Kasumi-1 (cell line): ENCODE measurements around the gene SMG9.

ENCODE experiments used
- DNase-seq, 2 experiments: peaks; one replicate each; lab custom pipeline; 2025; lab: John Stamatoyannopoulos, UW

Gene SMG9, protein sequence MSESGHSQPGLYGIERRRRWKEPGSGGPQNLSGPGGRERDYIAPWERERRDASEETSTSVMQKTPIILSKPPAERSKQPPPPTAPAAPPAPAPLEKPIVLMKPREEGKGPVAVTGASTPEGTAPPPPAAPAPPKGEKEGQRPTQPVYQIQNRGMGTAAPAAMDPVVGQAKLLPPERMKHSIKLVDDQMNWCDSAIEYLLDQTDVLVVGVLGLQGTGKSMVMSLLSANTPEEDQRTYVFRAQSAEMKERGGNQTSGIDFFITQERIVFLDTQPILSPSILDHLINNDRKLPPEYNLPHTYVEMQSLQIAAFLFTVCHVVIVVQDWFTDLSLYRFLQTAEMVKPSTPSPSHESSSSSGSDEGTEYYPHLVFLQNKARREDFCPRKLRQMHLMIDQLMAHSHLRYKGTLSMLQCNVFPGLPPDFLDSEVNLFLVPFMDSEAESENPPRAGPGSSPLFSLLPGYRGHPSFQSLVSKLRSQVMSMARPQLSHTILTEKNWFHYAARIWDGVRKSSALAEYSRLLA

DNA sequence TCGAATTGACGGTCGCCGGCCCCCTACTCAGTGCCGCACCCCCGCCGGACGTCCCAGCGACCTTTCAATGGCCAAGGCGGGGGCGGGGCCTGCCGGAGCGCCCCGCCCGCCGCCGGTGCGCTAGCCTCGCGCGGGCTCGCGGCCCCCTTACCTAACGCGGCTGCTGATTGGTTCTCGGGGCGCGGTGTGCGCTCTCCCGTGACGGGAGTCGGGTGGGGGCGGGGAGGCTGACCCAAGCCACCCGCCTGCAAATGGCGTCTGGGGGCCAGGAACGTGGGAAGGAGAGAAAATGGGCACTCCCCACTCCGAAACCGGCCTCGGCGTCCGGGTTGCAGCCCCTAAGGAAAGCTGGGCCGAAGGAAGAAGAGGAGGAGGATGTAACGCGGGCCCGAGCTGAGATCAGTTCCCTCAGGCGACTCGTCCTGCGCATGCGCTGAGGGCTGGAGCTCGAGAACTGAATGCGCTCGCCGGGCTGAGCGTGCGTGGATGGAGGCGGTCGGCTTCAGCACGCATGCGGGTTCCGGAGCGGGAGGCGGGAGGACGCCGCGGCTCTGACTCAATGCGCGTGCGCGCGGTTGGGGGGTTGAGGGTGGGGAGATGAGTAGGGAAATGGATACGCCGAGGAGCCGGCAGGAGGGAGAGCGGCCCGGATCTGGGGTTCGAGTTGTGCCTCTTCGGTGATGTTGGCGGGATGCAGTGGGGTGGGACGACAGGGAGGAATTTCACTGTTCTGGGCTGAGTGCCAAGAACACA lies at the start of gene SMG9:
TSS of gene SMG9 (minus strand) at position 460 of the 753 bp plus-strand sequence. CDS start 4,221 bp downstream, outside the sequence.
- peak; percentile 92 to 94 for DNase-seq

DNA sequence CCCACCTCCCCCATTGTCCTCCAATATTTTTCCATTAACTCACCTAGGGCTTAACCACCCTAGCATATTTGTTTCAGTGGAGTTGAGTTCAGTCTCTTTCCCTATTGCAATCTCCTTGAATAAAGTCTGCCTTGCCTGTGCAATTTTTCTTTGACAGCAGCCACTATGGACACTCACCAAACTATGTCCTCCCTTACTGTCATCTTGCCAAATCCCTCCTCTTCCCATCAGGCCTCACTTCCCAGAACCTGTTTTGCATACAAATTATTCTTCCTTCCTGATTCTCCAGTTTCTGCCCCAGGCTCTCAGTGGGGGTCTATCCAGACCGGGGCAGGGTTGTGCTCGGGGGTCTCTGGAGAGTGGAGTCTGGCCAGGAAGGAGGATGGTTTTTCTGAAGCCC lies 49.7 kb upstream of the SMG9 start:
- no peak for DNase-seq

DNA sequence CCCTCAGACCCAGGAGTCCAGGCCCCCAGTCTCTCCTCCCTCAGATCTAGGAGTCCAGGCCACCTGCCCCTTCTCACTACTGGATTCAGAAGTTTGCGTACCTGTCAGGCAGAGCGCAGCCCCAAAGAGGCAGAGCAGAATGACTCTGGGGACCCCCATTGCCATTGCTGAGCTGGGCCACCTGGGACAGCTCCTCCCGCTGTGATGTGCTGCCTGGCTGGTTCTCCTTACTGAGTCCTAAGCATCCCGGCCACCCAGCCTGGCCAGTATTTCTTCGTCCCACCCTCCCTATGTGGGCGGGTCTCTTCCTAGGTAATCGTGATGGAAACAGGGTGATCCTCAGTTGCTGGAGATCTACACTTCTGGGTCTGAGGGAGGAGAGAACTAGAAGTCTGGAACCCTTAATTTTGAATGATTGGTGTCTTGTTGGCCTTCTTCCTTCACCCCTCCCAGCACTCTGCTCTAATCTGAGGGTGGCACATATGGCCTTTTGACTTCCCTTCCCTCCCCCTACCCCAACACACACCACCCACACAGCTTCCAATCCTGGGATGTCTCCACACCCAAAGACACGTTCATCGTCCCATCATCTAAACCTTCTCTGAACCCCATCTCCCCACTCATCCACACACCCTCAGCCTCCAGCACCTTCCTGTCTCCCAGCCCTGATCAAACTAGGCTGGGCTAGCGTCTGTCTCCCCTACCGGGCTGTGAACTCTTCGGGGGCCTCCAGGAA lies 47.6 kb upstream of the SMG9 start, which contains the start of gene LYPD5:
TSS of gene LYPD5 (minus strand) at position 232 of the 736 bp plus-strand sequence. CDS start at position 165, 67 bp downstream.
- DNase-seq: no peak

DNA sequence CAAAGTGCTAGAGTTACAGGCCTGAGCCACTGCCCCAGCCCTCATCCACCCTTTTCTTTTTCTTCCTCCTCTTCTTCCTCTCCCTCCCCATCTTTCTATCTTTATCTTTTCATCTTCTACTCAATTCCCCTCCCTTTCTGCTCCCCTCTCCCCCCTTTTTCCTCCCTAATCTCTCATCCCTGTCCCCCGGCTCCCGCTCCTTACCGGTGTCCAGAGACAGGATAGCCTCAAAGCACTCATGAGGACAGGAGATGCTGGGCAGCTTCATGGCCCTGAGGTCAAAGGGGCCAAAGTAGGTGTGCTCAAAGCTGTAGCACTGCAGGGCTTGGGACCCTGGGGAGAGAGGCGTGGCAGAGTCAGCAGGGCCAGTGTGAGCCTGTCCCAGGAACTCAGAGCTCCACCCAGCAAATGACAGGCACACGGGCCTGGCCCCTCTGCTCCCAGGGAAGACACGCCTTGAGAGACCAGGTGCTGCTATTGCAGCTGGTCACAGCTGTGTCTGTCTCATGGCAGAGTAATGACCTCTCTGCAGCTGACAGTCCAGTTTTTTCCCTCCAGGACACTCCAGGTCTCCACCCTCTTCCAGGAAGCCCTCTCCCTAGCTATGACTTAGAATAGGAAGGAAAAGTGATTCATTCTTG lies 44.9 kb upstream of the SMG9 start:
- no peak for DNase-seq

DNA sequence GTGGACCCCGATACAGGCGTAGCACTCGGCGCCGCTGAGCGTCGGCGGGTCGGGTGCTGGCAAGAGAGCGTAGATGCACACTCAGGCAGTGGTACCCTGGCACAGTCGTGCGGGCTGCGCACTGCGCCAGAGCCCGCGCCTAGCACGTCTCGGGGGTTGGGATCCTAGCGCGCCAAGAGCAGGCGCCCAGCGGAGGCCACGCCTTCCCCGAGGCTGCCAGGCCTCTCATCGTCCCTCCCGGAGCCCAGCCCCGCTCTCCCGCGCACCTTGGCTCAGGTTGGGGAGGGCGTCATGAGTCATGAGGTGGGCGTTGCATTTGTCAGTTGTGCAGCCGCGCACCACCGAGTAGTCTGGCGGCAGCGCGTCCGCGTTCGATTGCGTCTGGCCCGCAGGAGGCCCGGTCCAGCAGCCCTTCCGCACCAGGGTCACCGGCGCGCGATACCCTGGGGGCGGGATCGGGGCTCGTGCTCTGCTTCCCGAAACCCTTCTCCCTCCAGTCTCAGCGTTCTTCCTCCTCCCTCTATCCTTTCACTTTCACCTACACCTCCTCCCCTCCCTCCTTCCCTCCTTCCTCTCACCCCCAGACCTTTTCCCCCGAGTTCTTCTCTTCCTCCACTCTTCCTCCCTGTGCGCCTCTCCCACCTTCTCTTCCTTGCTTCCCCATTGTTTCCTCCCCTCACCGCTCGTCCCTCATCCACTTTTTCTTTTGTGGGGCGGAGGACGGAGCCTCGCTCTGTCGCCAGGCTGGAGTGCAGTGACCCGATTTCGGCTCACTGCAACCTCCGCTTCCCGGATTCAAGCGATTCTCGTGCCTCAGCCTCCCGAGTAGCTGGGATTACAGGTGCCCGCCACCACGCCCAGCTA lies 44.0 kb upstream of the SMG9 start:
- DNase-seq: no peak

DNA sequence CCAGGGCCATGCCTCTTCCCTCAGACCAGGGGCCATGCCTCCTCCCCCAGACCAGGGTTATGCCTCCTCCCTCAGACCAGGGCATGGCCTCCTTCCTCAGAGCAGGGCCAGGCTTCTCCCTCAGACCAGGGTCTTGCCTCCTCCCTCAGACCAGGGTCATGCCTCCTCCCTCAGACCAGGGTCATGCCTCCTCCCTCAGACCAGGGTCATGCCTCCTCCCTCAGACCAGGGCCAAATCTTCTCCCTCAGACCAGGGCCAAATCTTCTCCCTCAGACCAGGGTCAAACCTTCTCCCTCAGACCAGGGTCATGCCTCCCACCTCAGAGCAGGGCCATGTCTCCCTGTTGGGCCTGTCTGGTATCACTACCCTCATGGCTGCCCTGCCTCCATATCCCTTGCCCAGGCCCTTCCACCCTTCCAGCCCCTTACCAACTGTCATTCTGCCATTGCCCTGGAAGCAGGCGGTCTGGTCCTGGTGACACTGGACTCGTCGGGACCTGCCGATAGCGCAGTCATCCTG lies 43.3 kb upstream of the SMG9 start:
- DNase-seq: no peak

DNA sequence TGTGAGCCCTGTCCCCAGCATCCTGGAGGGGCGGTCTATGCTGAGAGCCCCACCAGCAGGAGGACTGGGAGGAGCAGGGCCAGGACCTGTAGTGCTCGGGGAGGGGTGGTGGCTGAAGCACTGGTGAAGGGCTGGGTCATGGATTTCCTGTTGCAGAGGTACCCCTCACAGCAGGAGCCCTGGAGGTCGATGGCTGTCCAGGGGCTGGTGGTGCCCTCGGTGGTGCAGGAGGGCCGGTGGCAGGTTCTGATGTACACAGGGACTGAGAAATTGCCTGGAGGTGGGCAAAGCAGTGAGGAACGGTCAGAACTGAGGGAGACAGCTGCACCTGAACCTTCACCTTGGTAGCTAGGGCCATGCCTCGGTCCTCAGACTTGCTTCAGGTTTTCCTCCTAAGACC lies 42.8 kb upstream of the SMG9 start:
- no peak for DNase-seq

DNA sequence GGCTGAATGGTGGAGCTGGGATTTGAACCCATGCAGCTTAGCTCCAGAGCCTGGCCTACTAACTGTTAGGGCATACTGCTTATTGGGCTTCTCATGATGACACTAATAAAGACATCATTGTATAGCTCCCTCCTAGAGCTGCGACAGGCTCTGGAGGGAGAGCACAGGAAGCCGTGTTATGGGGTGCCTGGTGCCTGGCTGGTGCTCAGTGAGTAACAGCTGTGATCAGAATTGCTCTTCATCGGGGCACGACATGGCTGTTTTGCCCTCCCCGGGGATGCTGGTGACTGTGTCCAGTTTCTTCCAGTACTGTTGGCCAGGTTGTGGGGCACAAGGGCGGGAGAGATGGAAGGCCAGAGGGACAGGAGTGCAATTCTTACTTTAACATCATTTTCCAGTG lies 42.4 kb upstream of the SMG9 start:
- DNase-seq: no peak

DNA sequence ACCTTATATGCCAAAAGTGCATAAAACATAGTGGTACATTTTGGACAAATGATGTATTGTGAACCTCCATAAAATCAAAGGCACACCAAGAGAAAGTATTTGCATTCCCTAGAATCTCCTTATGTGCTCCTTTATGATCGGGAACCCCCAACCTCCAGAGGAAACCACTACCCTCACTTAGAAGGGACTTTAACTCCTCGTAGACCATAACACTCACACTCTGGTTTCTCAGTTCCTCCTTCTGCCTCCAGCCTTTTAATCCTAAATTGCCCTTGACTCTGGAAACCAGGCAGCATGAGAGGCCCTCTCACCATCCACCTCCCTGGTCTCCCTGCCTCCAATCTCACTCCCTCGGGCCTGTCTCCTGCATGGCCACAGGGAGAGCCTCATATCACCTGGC lies 35.8 kb upstream of the SMG9 start:
- no peak for DNase-seq

DNA sequence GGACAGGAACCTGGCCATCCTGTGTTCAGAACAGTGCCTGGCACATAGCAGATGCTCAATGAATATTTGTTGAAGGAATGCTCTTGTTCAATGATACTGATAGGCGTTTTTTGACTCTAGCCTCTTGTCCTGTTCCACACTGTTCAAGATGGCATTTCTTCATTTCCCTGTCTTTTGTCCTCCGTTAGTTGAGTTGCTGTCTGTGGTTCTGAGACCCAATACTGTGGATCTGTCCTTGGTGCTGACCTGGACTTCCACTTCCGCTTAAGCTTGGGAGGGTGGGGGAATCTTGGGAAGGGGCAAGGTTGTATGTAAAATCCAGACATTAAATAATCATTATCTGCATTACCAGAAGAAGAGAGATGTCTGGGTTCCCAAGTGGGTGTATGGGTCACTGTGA lies 34.3 kb upstream of the SMG9 start:
- DNase-seq: peak; percentile 76 to 87

DNA sequence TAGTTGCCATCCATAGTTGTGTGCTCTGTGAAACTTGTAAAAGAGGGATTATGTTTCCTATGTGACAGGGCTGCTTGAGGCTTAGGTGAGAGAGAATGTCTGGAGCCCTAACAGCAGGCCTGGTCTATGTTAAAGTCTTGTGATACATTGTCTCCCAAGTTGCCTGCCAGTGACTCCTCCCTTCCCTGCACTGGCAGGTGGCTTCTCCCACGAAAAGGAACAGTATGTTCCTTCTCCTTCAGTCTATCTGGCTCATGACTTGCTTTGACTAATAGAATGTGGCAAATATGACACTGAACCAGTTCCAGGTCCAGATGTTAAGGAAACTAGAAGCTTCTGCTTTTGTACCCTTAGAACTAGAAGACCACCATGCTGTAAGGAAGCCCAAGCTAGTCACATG lies 31.9 kb upstream of the SMG9 start:
- no peak for DNase-seq

DNA sequence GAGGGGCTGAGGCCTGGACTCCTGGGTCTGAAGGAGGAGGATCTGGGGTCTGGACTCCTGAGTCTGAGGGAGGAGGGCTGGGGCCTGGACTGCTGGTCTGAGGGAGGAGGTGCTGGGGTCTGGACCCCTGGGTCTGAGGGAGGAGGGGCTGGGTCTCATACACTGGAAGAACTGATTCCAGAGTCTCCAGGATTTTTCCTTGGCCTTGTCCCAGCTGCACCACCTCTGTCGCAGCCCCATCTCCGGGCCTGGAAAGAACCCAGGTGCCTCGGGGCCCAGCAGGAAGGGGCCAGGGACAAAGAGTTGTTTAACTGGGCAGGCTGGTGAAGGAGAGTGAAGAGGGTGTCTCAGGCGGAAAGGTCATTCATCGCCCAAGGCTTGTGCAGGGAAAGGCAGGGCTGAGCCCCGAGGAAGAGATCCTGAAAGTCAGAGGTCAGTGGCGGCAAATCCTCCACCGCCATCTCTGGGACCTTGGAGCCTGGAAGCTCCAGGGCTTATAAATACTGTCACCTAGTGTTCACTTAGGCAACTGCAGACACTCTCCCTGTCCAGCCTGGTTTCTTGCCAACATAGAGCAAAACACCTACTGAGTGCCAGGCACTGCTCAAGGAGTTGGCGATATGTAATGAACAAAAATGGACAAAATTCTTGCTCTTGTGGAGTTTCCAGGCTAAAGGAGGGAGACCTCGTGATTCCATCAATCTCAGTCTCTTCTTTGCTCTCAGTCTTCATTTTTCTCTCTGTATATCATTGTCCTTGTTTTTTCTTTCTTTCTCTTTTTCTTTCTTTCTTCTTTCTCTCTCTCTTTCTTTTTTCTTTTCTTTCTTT lies 30.4 kb upstream of the SMG9 start:
- DNase-seq: peak; percentile 86 to 87

DNA sequence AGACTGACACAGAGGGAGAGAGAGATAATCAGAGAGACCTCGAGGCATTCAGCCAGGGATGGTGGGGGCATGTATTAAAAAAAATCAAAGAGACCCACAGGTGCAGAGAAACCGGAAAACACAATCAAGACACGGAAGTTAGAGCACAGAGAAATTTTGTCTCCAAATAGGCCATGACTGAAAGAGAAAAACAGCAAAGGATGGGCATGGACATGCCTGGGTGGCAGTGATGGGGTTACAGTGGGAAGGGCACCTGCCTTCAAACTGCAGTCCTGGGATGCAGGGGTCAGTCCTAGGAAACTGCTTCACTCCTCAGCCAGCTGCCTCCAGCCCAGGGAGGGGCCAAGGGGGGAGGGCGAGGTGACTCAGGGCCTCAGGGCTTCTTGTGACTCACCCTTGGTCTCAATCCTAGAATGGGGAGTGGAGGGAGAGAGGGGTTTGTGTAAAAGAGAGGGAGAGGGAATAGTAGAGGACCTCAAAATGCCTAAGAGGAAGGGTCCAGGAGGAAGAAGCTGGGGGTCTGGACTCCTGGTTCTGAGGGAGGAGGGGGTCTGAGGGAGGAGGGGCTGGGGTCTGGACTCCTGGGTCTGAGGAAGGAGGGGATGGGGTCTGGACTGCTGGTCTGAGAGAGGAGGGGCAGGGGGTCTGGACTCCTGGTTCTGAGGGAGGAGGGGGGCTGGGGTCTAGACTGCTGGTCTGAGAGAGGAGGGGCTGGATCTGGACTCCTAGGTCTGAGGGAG lies 29.6 kb upstream of the SMG9 start:
- DNase-seq: peak; percentile 8 to 11

DNA sequence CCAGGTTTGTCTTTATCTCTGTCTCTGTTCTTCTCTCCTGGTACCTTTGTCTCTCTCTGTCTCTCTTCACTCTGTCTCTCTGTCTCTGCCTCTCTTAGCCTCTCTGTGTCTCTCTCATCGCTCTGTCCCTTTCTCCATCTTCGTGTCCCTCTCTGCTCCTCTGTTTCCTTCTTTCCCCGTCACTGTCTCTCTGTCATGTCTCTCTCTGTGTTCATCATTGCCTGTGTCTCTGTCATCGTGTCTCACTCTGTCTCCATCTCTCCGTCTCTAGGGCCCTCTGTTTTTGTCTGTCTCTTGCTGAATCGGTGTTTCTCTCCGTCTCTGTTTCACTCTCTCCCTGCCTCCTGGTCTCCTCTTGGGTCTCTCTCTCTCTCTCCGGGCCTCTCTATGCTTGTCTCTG lies 28.9 kb upstream of the SMG9 start:
- DNase-seq: no peak

DNA sequence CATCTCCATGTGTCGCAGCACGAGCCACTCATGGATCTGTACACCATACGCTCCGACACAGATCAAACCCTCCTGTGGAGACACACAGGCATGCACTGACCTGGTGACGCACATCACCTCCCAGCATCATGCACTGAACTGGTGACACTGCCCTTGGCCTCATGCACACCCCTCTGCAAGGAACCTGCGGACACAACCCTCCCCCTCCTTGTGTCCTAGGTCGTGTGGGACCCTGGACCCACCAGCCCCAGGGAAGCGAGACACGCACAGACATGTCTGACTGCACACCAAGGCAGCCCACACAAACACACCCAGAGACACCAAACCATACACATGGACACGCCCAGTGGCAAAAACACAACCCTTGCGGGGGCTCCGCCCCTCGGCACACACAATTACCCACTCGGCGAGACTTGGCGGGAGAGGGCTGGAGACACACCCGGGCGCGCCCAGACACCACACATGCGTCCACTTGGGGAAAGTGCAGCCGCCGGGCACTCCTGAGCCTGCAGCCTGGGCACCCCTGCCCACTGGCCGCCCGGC lies 28.0 kb upstream of the SMG9 start:
- no peak for DNase-seq

DNA sequence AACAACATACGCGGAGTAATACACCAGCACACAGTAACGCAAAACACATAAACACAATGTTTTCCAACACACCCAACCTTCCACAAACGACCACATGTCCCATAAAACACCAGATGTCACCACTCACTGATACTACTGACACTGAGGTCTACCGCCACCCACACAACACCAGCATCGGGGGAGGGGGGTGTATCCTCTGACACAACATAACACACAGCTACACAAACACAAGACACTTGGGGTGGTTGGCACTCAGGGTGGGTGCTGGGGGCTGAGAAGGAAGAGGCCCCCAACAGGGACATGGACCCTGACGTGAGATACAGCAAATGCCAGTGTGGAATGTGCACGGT lies 27.5 kb upstream of the SMG9 start:
- no peak for DNase-seq

DNA sequence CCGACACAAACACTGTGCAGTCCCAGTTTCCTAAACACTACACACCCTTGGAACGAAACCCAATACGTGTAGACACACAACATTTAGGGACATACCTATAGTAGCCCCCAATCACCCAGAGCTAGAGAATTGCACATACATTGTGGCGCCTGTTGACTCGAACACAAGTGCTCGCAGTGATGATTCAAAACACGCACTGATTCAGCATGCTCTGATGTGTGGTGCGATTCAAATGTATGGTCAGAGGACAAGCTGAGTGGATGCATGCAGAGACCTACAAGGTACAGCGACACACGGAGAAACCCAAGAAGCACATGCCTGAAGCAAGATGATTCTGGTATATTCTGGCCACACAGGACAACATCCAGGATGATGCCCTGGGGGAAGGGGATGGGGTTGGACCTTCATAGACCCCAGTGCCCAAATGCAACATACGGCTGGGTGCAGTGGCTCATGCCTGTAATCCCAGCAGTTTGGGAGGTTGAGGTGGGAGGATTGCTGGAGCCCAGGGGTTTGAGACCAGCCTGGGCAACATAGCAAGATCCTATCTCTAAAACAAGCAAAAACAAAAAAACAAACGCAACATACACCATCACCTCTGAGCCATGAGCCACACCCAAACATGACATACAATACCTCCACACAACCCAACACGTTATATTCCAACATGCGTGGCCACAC lies 27.0 kb upstream of the SMG9 start:
- DNase-seq: no peak
